GM18526 (cell line): ENCODE data around the gene G0S2.

Experiments
- POLR2A ChIP-seq: IDR thresholded peaks from 3 replicates; pipeline ENCODE4 v1.6.1; 2011; ENCODE audit not compliant: insufficient read length; ENCODE audit errors: extremely low read depth

Gene G0S2

DNA sequence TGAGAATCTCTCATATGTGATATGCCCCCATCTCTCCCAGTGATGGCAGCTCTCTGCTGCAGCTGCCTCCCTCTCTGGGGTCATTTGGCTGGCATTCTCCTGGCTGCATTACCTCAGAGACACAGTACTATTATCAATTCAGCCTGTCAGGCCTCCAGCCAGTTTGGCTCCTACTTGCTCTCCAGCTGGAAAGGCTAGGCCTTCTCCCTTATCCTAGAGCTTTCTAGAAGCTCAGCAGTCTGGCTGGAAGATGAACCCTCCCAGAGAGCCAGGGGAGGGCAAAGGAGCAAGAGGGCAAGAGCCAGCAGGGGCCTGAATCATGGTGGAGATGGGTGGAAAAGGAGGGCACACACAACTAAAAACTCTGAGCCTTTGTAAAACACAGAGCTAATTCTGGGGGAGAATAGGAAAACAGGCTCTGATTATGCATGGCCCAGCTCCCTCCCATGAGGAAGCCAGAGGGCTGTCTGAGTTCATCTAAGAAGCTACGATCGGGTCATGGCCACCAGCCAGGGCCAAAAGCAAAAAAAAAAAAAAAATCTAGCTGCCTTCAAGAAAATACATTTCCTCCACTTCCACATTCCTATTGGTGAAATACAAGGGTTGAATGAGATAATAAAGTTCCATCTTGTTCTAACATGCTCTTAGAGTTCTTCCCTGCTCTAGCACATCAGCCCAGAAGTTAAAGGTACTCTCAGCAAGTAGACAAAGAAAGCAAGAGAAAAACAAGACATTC, 31.8 kb upstream of the G0S2 start:
- TF ChIP-seq POLR2A, result no peak

DNA sequence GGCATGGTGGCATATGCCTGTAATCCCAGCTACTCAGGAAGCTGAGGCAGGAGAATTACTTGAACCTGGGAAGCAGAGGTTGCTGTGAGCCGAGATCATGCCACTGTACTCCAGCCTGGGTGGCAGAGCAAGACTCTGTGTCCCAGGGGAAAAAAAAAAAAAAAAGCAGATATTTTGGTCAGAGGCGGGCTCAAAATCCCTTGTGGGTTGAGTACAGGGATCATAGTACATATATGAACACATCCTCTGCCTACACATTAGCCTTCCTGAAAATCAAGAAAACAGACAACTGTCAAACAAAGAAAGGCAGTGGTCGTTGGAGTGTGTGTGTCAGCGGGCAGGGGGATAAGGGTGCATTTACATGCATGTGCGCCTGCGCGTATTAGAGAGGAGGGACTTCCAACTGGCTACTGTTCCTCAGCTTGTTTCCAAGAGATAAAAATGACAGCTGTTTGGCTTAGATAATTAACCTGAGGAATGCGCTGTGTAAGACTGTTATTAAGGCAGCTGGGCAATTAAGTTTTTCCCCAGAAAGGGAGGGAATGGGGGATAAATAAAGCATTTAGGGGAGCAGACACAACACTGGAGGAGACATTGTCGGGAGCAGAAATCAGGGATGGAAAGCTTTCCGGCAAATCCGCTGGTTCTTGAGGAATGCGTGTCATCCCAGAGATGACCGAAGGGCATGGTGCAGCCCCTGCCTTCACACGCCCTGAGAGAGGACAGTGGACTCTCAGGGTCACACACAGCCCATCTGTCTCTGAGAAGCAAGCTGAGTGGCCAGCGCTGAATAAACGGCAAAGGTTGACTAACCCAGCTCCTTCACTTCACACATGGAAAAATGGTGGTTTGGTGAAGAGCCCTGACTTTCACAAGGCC, 29.4 kb upstream of the G0S2 start:
- no peak for TF ChIP-seq POLR2A

GRCh38 chr1:209646558-209646957, 28.7 kb upstream of the G0S2 start:
- no peak for TF ChIP-seq POLR2A

- TF ChIP-seq POLR2A, result no peak
These were observed 28.1 kb upstream of the G0S2 start for GRCh38 chr1:209647156-209647555.

DNA sequence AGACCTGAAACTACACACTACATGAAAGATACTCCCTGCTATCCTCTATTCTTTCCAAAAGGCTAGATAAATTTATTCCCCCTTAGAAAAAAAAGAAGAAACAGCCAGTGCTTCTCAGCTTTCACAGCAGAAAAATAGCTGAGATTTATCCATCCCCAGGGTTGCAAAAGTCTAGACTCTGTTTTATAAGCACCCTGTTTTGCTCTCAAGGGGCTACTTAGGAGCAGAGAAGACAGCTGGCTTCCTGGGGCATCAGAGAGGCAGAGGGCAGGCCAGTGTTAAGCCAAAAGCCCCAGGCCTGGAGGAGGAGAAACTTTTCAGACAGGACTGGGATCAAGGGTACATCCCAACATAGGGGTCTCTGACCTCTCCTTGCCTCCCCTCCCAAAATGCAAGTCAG, 26.9 kb upstream of the G0S2 start:
- TF ChIP-seq POLR2A, result no peak

DNA sequence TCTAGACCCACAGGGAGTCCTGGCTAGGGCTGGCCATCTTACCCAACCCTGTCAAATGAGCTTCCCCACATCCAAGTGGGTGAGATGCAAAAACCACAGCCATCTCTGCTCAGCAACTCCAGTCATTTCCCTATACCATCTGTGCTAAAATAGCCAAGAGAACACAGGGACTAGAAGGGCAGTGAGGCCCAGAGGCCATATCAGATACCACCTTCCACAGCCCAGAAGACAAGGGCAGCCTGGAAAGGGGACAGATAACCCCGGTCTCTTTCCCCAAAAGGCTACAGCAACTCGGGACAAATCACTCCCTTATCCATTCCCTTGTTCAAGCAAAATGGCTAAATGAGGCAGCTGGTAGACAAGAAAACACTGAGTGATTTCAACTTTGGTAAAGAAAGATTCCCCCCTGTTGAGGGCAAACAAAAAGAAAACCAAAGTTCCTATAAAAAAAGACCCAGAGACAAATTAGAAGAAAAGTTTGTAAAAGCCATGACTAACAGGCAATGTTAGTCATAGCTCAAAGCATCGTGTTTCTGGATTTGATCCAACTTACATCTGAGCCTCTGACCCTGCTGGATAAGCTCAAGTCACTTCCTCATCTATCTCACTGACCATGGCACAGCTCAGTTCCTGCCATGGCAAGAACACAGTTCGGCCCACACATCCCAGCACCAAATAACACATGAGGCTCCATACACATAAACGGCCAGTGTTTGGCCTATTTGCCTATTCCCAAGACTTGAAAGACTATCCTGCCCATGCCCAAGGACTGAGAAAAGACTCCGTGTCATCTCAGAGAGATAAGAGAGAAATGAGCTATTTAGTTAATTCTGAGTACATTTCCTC, 26.1 kb upstream of the G0S2 start:
- no peak for TF ChIP-seq POLR2A

- TF ChIP-seq POLR2A, result no peak
These were observed 24.8 kb upstream of the G0S2 start for GRCh38 chr1:209650454-209650853.

GRCh38 chr1:209651138-209651587, 24.0 kb upstream of the G0S2 start:
- no peak for TF ChIP-seq POLR2A

DNA sequence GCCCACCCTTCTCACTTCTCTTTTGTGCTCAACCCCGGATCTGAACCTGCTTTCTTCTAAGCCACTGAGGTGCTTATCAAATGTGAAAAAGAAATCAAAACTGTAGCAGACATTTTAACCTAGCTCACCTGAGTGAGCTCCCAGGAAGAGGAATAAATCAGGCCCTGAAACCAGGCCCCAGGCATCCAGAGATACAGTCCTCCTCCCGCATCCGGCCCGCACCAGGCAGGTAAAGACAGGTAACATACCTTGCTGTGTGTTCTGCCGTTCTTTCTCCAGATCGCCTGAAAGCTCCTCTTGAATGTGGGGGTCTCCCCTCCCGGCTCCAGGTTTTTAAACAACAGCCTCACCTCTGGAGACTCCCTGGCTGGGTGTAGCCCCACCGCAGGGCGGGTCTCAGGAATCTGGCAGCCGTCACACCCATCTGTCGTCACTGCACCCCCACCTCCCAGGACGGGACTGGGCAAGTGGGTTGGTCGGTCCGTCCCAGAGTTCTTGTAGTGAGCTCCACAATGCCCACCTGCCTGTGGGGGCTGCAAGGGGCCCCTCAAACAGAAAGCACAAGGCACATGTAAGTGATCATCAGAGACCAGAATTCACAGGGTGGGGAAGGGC, 23.0 kb upstream of the G0S2 start, which contains the start of gene LAMB3:
TSS of gene LAMB3 (minus strand) at position 305 of the 615 bp plus-strand sequence. CDS start 1,481 bp downstream, outside the sequence.
- no peak for TF ChIP-seq POLR2A

GRCh38 chr1:209652873-209653401, 22.3 kb upstream of the G0S2 start:
- TF ChIP-seq POLR2A, result no peak

GRCh38 chr1:209653915-209654351, 21.3 kb upstream of the G0S2 start:
- TF ChIP-seq POLR2A, result no peak

DNA sequence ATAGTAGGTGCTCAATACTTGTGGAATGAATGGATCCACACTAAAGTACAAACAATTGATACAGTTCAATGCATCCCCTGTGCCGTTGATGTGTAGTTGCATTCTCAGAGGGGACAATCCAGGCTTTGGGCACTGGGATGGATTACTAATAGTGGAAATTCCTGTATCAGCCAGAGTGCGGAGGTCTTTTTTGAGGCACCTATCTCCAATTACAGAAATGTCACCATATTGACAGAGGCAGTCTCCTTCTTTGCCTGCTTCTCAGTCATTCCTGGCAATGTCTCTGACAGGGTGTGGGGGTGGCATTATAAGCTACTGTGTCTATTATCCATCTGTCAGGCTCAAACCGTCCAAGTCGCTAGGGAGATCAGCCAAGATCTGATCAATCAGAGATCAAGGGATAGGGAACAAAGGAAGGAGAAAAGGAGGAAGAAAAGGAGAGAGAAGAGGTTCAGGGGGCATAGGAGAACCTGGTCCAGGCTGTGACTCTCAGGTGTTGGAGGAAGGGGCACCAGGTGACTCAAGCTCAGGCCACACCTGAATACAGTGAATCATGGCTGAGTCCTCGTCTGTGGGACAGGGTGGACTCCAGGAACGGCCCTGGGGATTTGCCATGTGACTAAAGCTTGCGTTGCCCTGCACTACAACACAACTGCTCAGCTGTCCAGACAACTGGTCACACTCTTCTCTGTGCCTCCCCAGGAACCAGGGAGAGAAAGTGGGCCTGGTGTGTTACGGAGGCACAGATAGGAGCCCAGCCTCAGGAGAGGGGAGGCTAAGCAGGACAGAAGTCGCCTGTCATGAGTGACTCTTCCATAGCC, 19.6 kb upstream of the G0S2 start:
- no peak for TF ChIP-seq POLR2A

GRCh38 chr1:209657140-209657879, 17.9 kb upstream of the G0S2 start:
- TF ChIP-seq POLR2A, result no peak
